Activated CD4-positive, alpha-beta T cell treated with anti-CD3 and anti-CD28 coated beads, Interleukin-2, amount 10 ng/mL, durations not matched to agents 7 days and 5 days (primary cell): ENCODE measurements around the gene MRTFA. TPM values are rescaled to one million over a fixed set of nuclear protein-coding genes. Genes with fewer than 3 reads are reported as not detected.
"Not testable (repeated sequence)": the region's sequence is repeated elsewhere in the genome, so short reads cannot be mapped to it uniquely, and the experiment has no call there.

ENCODE experiments used
- CTCF ChIA-PET: fragments of 350-600 bp; sonication (Branson Sonifier 250); formaldehyde crosslinking; loops from one replicate; lab custom pipeline; 2021; ENCODE audit warnings: antibody characterized with exemption; lab: Charles Lee
- POLR2A ChIA-PET: fragments of 350-600 bp; sonication (Branson Sonifier 250); formaldehyde crosslinking; loops from one replicate; lab custom pipeline; 2021; ENCODE audit warnings: antibody characterized with exemption; lab: Charles Lee
- DNase-seq: peaks from one replicate; pipeline ENCODE4 v3.0.0-alpha.2; 2020
- H3K27ac Mint-ChIP-seq: one replicate; pipeline ENCODE4 v1.8.0; 2021; ENCODE audit warnings: mild to moderate bottlenecking, moderate library complexity, mixed read lengths
- H3K27me3 Mint-ChIP-seq: one replicate; pipeline ENCODE4 v1.8.0; 2021; ENCODE audit warnings: mixed read lengths
- H3K36me3 Mint-ChIP-seq: one replicate; pipeline ENCODE4 v1.8.0; 2021; ENCODE audit warnings: low read depth, mixed read lengths
- H3K4me1 Mint-ChIP-seq: one replicate; pipeline ENCODE4 v1.8.0; 2021; ENCODE audit warnings: mixed read lengths
- H3K4me3 Mint-ChIP-seq: one replicate; pipeline ENCODE4 v1.8.0; 2021; ENCODE audit warnings: mild to moderate bottlenecking, moderate library complexity, mixed read lengths
- H3K9me3 Mint-ChIP-seq: one replicate; pipeline ENCODE4 v1.8.0; 2021; ENCODE audit warnings: mixed read lengths
- total RNA-seq, 2 experiments: library from RNA; stranded (reverse); gene quantifications; one replicate each; pipeline ENCODE4 v1.2.3, GENCODE V29; 2021

MRTFA gene
- total RNA-seq, 2 experiments from 2014 or later: 61.9 to 71.1 TPM

GRCh38 chr22:40603088-40603605, 33.4 kb downstream of the MRTFA start:
- H3K4me1 Mint-ChIP-seq: peaks cover 27% of the 10 kb centered on the region
- CTCF ChIA-PET: no interaction called here
- POLR2A ChIA-PET: no interaction called here
- H3K36me3 Mint-ChIP-seq: peaks cover 2% of the 10 kb centered on the region
- DNase-seq: no peak
- H3K4me3 Mint-ChIP-seq: no peak overlapping the region
- no peaks in the 10 kb centered on the region for H3K27me3 Mint-ChIP-seq
- no peaks in the 10 kb centered on the region for H3K9me3 Mint-ChIP-seq
- H3K27ac Mint-ChIP-seq: no peak overlapping the region

DNA sequence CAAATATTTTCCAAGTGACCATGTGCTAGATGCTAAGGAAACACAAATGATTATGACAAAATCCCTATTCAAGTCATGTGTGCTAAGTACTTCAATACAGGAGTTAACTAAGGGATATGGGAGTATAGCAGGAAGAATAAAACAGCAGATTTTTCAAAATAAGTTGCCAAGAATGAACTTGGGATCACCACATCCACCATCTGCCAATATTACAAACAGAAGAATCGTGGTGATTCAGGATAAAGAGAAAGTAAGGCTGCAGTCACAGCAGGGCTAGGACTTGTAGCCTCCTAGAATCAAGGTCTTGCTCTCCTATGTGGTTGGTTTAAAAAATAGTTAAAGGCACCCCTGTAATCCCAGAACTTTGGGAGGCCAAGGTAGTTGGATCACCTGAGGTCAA, 34.3 kb downstream of the MRTFA start:
- CTCF ChIA-PET: no interaction called here
- Mint-ChIP-seq H3K9me3 (no peaks in the 10 kb centered on the region), H3K27me3 (no peaks in the 10 kb centered on the region), H3K4me1 (peaks cover 27% of the 10 kb centered on the region), H3K36me3 (peaks cover 2% of the 10 kb centered on the region), H3K4me3 (no peak overlapping the region), H3K27ac (no peak overlapping the region)
- POLR2A ChIA-PET: no interaction called here
- DNase-seq: no peak

DNA sequence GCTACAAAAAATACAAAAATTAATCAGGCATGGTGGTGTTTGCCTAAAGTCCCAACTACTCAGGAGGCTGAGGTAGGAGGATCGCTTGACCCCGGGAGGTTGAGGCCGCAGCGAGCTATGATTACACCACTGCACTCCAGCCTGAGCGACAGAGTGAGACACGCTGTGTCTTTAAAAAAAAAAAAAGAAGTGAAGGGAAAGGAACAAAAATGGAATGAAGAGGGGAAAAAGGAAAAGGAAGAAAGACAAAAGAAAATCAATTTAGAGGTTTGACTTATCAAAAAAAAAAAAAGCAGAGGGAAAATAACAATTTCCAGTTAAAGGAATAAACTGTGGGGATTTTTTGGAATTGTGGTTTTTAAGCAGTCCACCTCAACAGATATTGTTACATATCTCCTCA, 36.8 kb downstream of the MRTFA start:
- peaks cover 15% of the 10 kb centered on the region for H3K4me1 Mint-ChIP-seq
- ChIA-PET POLR2A (no interaction called here), CTCF (interaction anchor here (0.7 kb wide), 1 partner anchor 164 kb away, joined by 4 read pairs; no protein-coding TSS in a partner anchor)
- no peak for DNase-seq
- no peak overlapping the region for H3K27ac Mint-ChIP-seq
- no peaks in the 10 kb centered on the region for H3K36me3 Mint-ChIP-seq
- H3K9me3 Mint-ChIP-seq: no peaks in the 10 kb centered on the region
- no peak overlapping the region for H3K4me3 Mint-ChIP-seq
- H3K27me3 Mint-ChIP-seq: no peaks in the 10 kb centered on the region

DNA sequence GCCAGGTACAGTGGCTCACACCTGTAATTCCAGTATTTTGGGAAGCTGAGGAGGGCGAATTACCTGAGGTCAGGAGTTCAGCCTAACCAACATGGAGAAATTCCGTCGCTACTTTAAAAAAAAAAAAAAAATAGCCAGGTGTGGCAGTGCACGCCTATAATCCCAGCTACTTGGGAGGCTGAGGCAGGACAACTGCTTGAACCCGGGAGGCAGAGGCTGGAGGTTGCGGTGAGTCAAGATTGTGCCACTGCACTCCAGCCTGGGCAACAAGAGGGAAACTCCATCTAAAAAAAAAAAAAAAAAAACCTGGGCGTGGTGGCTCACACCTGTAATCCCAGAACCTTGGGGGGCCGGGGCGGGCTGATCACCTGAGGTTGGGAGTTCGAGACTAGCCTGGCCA, 37.8 kb downstream of the MRTFA start:
- DNase-seq, H3K9me3 Mint-ChIP-seq, POLR2A ChIA-PET, H3K36me3 Mint-ChIP-seq, H3K27ac Mint-ChIP-seq, H3K4me3 Mint-ChIP-seq, H3K27me3 Mint-ChIP-seq: not testable (repeated sequence)
- peaks cover 16% of the 10 kb centered on the region for H3K4me1 Mint-ChIP-seq
- CTCF ChIA-PET: interaction anchor here (0.6 to 0.8 kb wide), 3 partner anchors 18 to 134 kb away, joined by 3 to 5 read pairs (median 3); no protein-coding TSS in a partner anchor

DNA sequence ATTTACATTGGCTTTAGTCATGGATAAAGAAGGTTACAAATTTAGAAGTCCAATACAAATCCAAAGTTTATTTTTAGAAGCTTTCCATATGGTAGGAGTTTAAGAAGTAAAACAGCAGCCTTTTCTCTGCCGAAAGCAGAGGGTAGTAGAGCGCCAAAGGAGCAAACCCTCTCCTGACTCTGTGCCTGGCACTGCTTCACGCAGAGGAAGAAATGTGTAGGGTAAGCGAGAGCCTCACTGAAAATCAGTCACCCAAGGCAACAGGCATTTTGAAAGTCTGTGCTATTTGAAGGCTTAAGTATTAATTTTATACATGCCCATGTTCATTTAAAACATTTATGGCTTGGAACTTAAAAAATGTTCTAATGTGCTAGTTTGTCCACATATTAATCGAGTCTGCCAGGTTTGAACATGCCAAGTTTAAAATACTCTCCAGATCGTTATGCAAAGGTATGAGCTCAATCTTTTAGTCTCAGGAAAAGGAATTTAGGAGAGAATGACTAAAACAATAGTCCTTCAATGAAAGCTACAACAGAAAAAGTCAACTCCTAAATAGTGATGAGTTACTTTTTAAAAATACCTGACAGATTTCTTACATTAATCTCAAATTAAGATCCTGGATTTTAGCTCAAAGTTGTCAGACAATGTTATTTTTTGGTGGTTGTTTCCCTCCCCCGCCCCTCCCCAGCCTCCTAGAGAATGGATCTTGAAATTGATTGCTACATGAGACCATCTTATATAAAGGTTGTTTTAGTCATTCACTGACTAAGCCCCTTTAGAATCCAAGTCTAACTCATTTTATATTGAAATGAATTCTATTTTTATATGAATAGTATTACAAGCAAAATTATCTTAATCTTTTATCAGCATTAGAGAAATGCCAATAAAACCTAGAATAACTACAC, 38.7 kb downstream of the MRTFA start:
- ChIA-PET POLR2A (no interaction called here), CTCF (interaction anchor here (0.8 kb wide), 1 partner anchor 14 kb away, joined by 3 read pairs; no protein-coding TSS in a partner anchor)
- H3K4me1 Mint-ChIP-seq: peaks cover 17% of the 10 kb centered on the region
- no peaks in the 10 kb centered on the region for H3K27me3 Mint-ChIP-seq
- no peaks in the 10 kb centered on the region for H3K36me3 Mint-ChIP-seq
- DNase-seq: no peak
- H3K27ac Mint-ChIP-seq: no peak overlapping the region
- H3K4me3 Mint-ChIP-seq: no peak overlapping the region
- H3K9me3 Mint-ChIP-seq: no peaks in the 10 kb centered on the region

- no peak overlapping the region for H3K27ac Mint-ChIP-seq
- peaks cover 3% of the 10 kb centered on the region for H3K36me3 Mint-ChIP-seq
- H3K9me3 Mint-ChIP-seq: no peaks in the 10 kb centered on the region
- H3K4me3 Mint-ChIP-seq: no peak overlapping the region
- H3K4me1 Mint-ChIP-seq: peaks cover 14% of the 10 kb centered on the region
- ChIA-PET POLR2A (no interaction called here), CTCF (interaction anchor here (0.5 kb wide), 1 partner anchor 24 kb away, joined by 3 read pairs; no protein-coding TSS in a partner anchor)
- no peaks in the 10 kb centered on the region for H3K27me3 Mint-ChIP-seq
- DNase-seq: no peak
Observed at GRCh38 chr22:40595497-40596234, 40.9 kb downstream of the MRTFA start.

- no peak for DNase-seq
- H3K27ac Mint-ChIP-seq: no peak overlapping the region
- H3K36me3 Mint-ChIP-seq: peaks cover 5% of the 10 kb centered on the region
- no peaks in the 10 kb centered on the region for H3K9me3 Mint-ChIP-seq
- H3K4me3 Mint-ChIP-seq: no peak overlapping the region
- H3K4me1 Mint-ChIP-seq: peaks cover 14% of the 10 kb centered on the region
- ChIA-PET POLR2A (no interaction called here), CTCF (no interaction called here)
- no peaks in the 10 kb centered on the region for H3K27me3 Mint-ChIP-seq
Observed at GRCh38 chr22:40594924-40595323, 41.6 kb downstream of the MRTFA start.

DNA sequence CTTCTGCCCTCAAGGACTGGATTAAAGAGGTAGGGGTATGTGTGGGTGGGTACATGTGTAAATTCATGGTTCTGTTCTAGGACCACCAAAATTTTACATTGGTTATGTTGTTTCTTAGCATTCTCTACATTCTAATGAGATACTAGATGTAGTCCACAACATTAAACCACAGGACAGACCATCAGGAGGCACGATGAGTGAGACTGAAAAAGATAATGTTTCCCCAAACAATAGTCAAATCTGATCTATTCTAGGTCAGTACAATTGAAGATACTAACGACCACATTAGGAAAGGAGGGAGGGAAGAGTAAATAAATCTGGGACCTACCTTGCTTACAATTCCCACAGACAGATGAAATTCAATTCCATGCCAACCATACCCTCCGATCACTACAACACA, 42.2 kb downstream of the MRTFA start:
- Mint-ChIP-seq H3K27ac (no peak overlapping the region), H3K9me3 (no peaks in the 10 kb centered on the region), H3K4me3 (no peak overlapping the region), H3K36me3 (peaks cover 5% of the 10 kb centered on the region), H3K27me3 (no peaks in the 10 kb centered on the region), H3K4me1 (peaks cover 14% of the 10 kb centered on the region)
- POLR2A ChIA-PET: no interaction called here
- CTCF ChIA-PET: no interaction called here
- no peak for DNase-seq

DNA sequence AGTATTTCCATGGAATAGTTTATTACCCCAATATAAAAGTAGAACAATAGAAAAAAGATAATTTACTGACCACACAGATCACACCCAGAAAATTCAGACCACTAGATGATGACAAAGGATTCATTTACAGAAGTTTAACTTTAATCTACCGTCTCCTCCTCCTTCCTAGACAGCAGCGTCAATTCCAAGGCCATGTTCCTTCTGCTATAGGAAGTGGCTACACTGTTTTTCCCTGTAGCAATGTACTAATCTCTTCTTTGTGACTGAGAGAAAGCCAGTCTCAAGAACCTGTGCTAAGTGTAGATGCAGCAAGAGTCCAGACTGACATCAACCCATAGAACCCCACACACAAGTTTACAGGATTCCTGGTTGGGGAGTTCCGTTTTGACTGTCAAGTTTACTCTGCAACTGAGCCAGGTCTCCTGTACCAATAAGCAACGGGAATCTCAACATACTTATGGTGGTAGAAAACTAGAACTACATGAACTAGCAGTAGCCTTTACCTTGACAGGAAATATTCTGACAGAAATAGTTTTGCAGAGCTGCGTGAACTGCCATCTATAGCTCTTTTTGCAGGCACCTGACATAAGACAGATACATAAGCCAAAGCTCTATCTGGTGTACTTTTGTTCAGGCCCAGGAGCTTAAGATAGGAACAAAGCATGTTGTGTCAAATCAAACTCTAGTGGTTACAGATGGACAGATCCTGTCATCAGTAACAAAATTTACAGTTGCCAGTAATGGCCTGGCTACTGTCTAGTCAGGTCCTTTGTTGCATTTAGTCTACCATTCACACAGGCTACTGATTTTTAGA, 42.9 kb downstream of the MRTFA start:
- CTCF ChIA-PET: interaction anchor here (0.6 kb wide), 1 partner anchor 45 kb away, joined by 3 read pairs; no protein-coding TSS in a partner anchor
- Mint-ChIP-seq H3K27ac (no peak overlapping the region), H3K4me3 (no peak overlapping the region)

GRCh38 chr22:40592352-40593113, 44.0 kb downstream of the MRTFA start:
- no peak overlapping the region for H3K27ac Mint-ChIP-seq
- H3K27me3 Mint-ChIP-seq: no peaks in the 10 kb centered on the region
- no peak for DNase-seq
- H3K4me1 Mint-ChIP-seq: peaks cover 14% of the 10 kb centered on the region
- H3K9me3 Mint-ChIP-seq: no peaks in the 10 kb centered on the region
- ChIA-PET CTCF (interaction anchor here (0.6 kb wide), 1 partner anchor 1605 kb away, joined by 3 read pairs; no protein-coding TSS in a partner anchor), POLR2A (no interaction called here)
- peaks cover 8% of the 10 kb centered on the region for H3K36me3 Mint-ChIP-seq
- no peak overlapping the region for H3K4me3 Mint-ChIP-seq

More for the DNA sequence above, 42.9 kb downstream of the MRTFA start:
- no peaks in the 10 kb centered on the region for H3K27me3 Mint-ChIP-seq
- peaks cover 14% of the 10 kb centered on the region for H3K4me1 Mint-ChIP-seq
- no peaks in the 10 kb centered on the region for H3K9me3 Mint-ChIP-seq
- H3K36me3 Mint-ChIP-seq: peaks cover 5% of the 10 kb centered on the region
- POLR2A ChIA-PET: no interaction called here
- no peak for DNase-seq

GRCh38 chr22:40588726-40589125, 47.8 kb downstream of the MRTFA start:
- no peak for DNase-seq
- Mint-ChIP-seq H3K4me3 (no peak overlapping the region), H3K36me3 (peaks cover 22% of the 10 kb centered on the region), H3K9me3 (no peaks in the 10 kb centered on the region), H3K4me1 (peaks cover 10% of the 10 kb centered on the region), H3K27ac (no peak overlapping the region), H3K27me3 (no peaks in the 10 kb centered on the region)
- POLR2A ChIA-PET: no interaction called here
- CTCF ChIA-PET: no interaction called here

DNA sequence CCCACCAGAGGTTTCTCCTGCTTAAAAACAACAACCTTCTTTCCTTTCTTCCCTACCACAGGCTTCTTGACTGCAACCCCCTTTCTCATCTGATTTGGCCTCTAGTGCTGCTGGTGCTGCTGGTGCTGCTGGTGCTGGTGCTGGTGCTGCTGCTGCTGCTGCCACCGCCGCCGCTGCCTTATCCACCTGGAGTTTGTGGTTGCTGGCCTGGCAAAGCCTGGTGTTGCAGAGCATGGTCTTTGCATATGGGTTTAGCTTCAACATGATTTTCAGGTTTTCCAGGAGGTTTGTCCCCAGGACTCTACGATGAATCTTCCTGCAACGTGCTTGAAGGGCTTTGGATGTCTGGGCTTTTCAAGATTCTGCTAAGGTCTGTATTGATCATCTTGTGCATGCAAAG, 49.7 kb downstream of the MRTFA start:
- Mint-ChIP-seq H3K4me1 (peaks cover 17% of the 10 kb centered on the region), H3K27ac (no peak overlapping the region), H3K36me3 (peaks cover 25% of the 10 kb centered on the region), H3K9me3 (peaks cover 2% of the 10 kb centered on the region), H3K4me3 (no peak overlapping the region), H3K27me3 (no peaks in the 10 kb centered on the region)
- ChIA-PET CTCF (no interaction called here), POLR2A (no interaction called here)
- no peak for DNase-seq
